ENCODE data around the gene SPDEF.

The SPDEF gene

GRCh38 chr6:34526241-34526972 is 29.7 kb downstream of the SPDEF start:
- peaks cover 6% of the 10 kb centered on the region for H3K4me1 ChIP-seq (ENCODE audit: low read depth, poor library complexity, severe bottlenecking)
- peak overlapping the region; percentile 37; the same call in 1 of the 2 replicates for H3K9ac ChIP-seq
- H3K36me3 ChIP-seq (ENCODE audit: insufficient read depth): no peaks in the 10 kb centered on the region
- peak overlapping the region; percentile 77 for H2AFZ ChIP-seq (ENCODE audit: low read depth)
- H4K20me1 ChIP-seq (ENCODE audit: insufficient read depth): no peaks in the 10 kb centered on the region
- TF ChIP-seq, protein P1, sequence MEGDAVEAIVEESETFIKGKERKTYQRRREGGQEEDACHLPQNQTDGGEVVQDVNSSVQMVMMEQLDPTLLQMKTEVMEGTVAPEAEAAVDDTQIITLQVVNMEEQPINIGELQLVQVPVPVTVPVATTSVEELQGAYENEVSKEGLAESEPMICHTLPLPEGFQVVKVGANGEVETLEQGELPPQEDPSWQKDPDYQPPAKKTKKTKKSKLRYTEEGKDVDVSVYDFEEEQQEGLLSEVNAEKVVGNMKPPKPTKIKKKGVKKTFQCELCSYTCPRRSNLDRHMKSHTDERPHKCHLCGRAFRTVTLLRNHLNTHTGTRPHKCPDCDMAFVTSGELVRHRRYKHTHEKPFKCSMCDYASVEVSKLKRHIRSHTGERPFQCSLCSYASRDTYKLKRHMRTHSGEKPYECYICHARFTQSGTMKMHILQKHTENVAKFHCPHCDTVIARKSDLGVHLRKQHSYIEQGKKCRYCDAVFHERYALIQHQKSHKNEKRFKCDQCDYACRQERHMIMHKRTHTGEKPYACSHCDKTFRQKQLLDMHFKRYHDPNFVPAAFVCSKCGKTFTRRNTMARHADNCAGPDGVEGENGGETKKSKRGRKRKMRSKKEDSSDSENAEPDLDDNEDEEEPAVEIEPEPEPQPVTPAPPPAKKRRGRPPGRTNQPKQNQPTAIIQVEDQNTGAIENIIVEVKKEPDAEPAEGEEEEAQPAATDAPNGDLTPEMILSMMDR (conservative IDR thresholded peaks at IDR 0.05; ENCODE audit: low read depth, low read length): no peak
- no peak overlapping the region for H3K27ac ChIP-seq
- H3K27me3 ChIP-seq (ENCODE audit: insufficient read depth, low read depth): no peaks in the 10 kb centered on the region
- H3K4me2 ChIP-seq: peak overlapping the region; percentile 51; the same call in 1 of the 2 replicates
- no peak overlapping the region for H3K4me3 ChIP-seq (IDR thresholded peaks at IDR 0.05; ENCODE audit: insufficient read depth, low read depth, low read length)
- no peaks in the 10 kb centered on the region for H3K79me2 ChIP-seq (ENCODE audit: insufficient read depth, low read depth)

- no peak overlapping the region for H3K9ac ChIP-seq
- no peaks in the 10 kb centered on the region for H3K27me3 ChIP-seq (ENCODE audit: insufficient read depth, low read depth)
- no peak overlapping the region for H2AFZ ChIP-seq (ENCODE audit: low read depth)
- H3K4me3 ChIP-seq (IDR thresholded peaks at IDR 0.05; ENCODE audit: insufficient read depth, low read depth, low read length): no peak overlapping the region
- H3K4me1 ChIP-seq (ENCODE audit: low read depth, poor library complexity, severe bottlenecking): peaks cover 6% of the 10 kb centered on the region
- no peaks in the 10 kb centered on the region for H4K20me1 ChIP-seq (ENCODE audit: insufficient read depth)
- TF ChIP-seq, protein P1 (conservative IDR thresholded peaks at IDR 0.05; ENCODE audit: low read depth, low read length): no peak
- no peak overlapping the region for H3K4me2 ChIP-seq
- H3K36me3 ChIP-seq (ENCODE audit: insufficient read depth): no peaks in the 10 kb centered on the region
- H3K79me2 ChIP-seq (ENCODE audit: insufficient read depth, low read depth): no peaks in the 10 kb centered on the region
- H3K27ac ChIP-seq: no peak overlapping the region
Observed at GRCh38 chr6:34525431-34526175, 30.5 kb downstream of the SPDEF start.

DNA sequence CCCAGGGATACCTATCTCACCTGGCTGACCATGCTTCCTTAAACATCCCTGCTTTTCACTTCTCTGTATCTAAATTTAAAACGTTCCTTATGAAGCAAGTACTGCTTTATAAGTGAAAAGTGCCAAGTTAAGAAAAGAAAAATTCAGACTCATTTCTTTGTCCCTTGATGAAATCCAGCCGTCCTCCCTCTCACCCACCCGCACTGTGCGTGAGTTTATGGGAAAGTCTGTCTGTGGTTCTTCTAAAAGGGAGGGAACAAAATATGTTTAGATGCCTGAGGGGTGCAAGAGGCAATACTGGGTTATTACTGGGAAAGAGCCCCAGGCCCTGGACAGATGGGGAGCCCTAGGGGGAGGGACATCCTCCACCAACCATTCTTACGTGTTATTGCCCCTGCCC is 31.2 kb downstream of the SPDEF start:
- H3K4me2 ChIP-seq: no peak overlapping the region
- no peaks in the 10 kb centered on the region for H3K27me3 ChIP-seq (ENCODE audit: insufficient read depth, low read depth)
- peaks cover 6% of the 10 kb centered on the region for H3K4me1 ChIP-seq (ENCODE audit: low read depth, poor library complexity, severe bottlenecking)
- TF ChIP-seq, protein P1 (conservative IDR thresholded peaks at IDR 0.05; ENCODE audit: low read depth, low read length): no peak
- H2AFZ ChIP-seq (ENCODE audit: low read depth): no peak overlapping the region
- no peaks in the 10 kb centered on the region for H4K20me1 ChIP-seq (ENCODE audit: insufficient read depth)
- H3K9ac ChIP-seq: no peak overlapping the region
- H3K4me3 ChIP-seq (IDR thresholded peaks at IDR 0.05; ENCODE audit: insufficient read depth, low read depth, low read length): no peak overlapping the region
- H3K36me3 ChIP-seq (ENCODE audit: insufficient read depth): no peaks in the 10 kb centered on the region
- no peak overlapping the region for H3K27ac ChIP-seq
- H3K79me2 ChIP-seq (ENCODE audit: insufficient read depth, low read depth): no peaks in the 10 kb centered on the region

GRCh38 chr6:34524499-34524898 is 31.6 kb downstream of the SPDEF start:
- TF ChIP-seq, protein P1 (conservative IDR thresholded peaks at IDR 0.05; ENCODE audit: low read depth, low read length): no peak
- Histone ChIP-seq H3K4me1 (ENCODE audit: low read depth, poor library complexity, severe bottlenecking) (peaks cover 6% of the 10 kb centered on the region), H3K27me3 (ENCODE audit: insufficient read depth, low read depth) (no peaks in the 10 kb centered on the region), H3K9ac (no peak overlapping the region), H3K4me3 (IDR thresholded peaks at IDR 0.05; ENCODE audit: insufficient read depth, low read depth, low read length) (no peak overlapping the region), H4K20me1 (ENCODE audit: insufficient read depth) (no peaks in the 10 kb centered on the region), H3K79me2 (ENCODE audit: insufficient read depth, low read depth) (no peaks in the 10 kb centered on the region), H3K4me2 (no peak overlapping the region), H2AFZ (ENCODE audit: low read depth) (no peak overlapping the region), H3K27ac (no peak overlapping the region), H3K36me3 (ENCODE audit: insufficient read depth) (no peaks in the 10 kb centered on the region)

All from KMS-11 (cell line).